Measurements from ENCODE around the gene PAPPA. TPM values are rescaled to one million over a fixed set of nuclear protein-coding genes. Genes with fewer than 3 reads are reported as not detected.

PAPPA gene
- total and polyA plus RNA-seq, 2 of the 8 experiments (the other 6 are each of a cell fraction or from before 2014, with no cell fraction given): 0.18 to 0.63 TPM

DNA sequence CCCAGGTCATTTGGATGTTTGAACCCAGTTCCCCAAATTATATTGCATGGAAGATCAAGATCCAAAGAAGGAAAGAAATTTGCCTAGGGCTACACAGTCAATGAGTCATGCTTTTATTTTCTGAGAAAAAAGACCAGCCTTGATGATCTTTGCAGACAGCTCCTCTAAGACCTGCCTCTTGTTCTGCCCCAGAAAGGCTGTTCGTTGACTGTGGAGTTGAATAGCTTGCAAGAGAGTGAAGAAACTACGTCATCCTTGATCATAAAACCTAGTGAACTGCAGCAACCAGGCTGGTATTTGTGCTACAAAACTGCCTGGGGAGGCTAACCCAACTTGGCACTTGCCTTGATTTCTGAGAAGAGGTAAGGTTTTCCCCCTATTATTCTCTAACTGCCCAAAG, 263.9 kb downstream of the PAPPA start:
- no peak overlapping the region for H3K4me2 ChIP-seq (ENCODE audit: insufficient read depth in 1 of 2, low read depth in 2 of 2, low read length in 2 of 2)
- ChIA-PET CTCF (ENCODE audit: partially characterized antibody) (interaction anchor here (0.7 to 1.2 kb wide), 3 partner anchors 45 to 962 kb away, joined by 3 to 4 read pairs (median 3); no protein-coding TSS in a partner anchor), POLR2A (ENCODE audit: partially characterized antibody) (no interaction called here)
- H2BK20ac ChIP-seq (ENCODE audit: low read length): no peak overlapping the region
- TF ChIP-seq HDAC2 (IDR thresholded peaks at IDR 0.05; ENCODE audit: borderline replicate concordance in 1 of 2, low read depth in 2 of 2, low read length in 2 of 2) (no peak), GABPA (IDR thresholded peaks at IDR 0.05; ENCODE audit: borderline replicate concordance, insufficient read depth, low read length) (no peak), JUND (IDR thresholded peaks at IDR 0.05; ENCODE audit: low read length) (no peak), NRF1 (IDR thresholded peaks at IDR 0.05; ENCODE audit: low read depth, low read length) (no peak), PHF8 (conservative IDR thresholded peaks at IDR 0.05; ENCODE audit: low read depth, low read length) (no peak), RBBP5 (IDR thresholded peaks at IDR 0.05; ENCODE audit: borderline replicate concordance, low read depth, low read length) (no peak), POLR2AphosphoS5 (IDR thresholded peaks at IDR 0.05; ENCODE audit: low read depth, low read length) (no peak)
- TF ChIP-seq, protein P1, sequence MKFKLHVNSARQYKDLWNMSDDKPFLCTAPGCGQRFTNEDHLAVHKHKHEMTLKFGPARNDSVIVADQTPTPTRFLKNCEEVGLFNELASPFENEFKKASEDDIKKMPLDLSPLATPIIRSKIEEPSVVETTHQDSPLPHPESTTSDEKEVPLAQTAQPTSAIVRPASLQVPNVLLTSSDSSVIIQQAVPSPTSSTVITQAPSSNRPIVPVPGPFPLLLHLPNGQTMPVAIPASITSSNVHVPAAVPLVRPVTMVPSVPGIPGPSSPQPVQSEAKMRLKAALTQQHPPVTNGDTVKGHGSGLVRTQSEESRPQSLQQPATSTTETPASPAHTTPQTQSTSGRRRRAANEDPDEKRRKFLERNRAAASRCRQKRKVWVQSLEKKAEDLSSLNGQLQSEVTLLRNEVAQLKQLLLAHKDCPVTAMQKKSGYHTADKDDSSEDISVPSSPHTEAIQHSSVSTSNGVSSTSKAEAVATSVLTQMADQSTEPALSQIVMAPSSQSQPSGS (IDR thresholded peaks at IDR 0.05; ENCODE audit: low read length): no peak
- TF ChIP-seq, protein P2, sequence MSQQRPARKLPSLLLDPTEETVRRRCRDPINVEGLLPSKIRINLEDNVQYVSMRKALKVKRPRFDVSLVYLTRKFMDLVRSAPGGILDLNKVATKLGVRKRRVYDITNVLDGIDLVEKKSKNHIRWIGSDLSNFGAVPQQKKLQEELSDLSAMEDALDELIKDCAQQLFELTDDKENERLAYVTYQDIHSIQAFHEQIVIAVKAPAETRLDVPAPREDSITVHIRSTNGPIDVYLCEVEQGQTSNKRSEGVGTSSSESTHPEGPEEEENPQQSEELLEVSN (IDR thresholded peaks at IDR 0.05): no peak
- no peak overlapping the region for H2BK12ac ChIP-seq (ENCODE audit: low read depth, low read length)
- no peak overlapping the region for H3K56ac ChIP-seq (replicated peaks; ENCODE audit: insufficient read length, low read depth, low read length)
- FAIRE-seq (no peak), DNase-seq (ENCODE audit: low read depth in 1 of 2, low spot score in 2 of 2) (no peak)
- no peak overlapping the region for H3K23ac ChIP-seq (ENCODE audit: insufficient read length)
- no peak overlapping the region for H2AFZ ChIP-seq (ENCODE audit: low read length)
- no peaks in the 10 kb centered on the region for H3K79me2 ChIP-seq (ENCODE audit: control insufficient read depth in 1 of 2, insufficient read depth in 2 of 2, low read length in 2 of 2)
- no peak overlapping the region for H2AK5ac ChIP-seq (ENCODE audit: low read depth, low read length)
- no peak overlapping the region for H3K4me3 ChIP-seq (ENCODE audit: extremely low read depth in 1 of 4, insufficient read depth in 2 of 4, low read depth in 3 of 4, low read length in 4 of 4)
- H3K36me3 ChIP-seq (ENCODE audit: control insufficient read depth in 2 of 4, insufficient read depth in 4 of 4, low read length in 3 of 4): no peaks in the 10 kb centered on the region
- H3K14ac ChIP-seq (ENCODE audit: insufficient read length): no peak overlapping the region
- no peak overlapping the region for H3K18ac ChIP-seq (ENCODE audit: extremely low read depth, low read length)
- H3K23me2 ChIP-seq (ENCODE audit: low read depth, low read length): no peaks in the 10 kb centered on the region
- H3K9ac ChIP-seq (replicated peaks in 1 of 4; ENCODE audit: extremely low read depth in 1 of 4, low read depth in 3 of 4, low read length in 3 of 4): no peak overlapping the region
- no peak overlapping the region for H4K8ac ChIP-seq (ENCODE audit: extremely low read depth, insufficient read depth, low read length)
- H4K5ac ChIP-seq (ENCODE audit: insufficient read length, low read depth, low read length): no peak overlapping the region
- WGBS, 2 experiments (ENCODE audit: extremely low coverage in 1 of 2, insufficient coverage in 1 of 2, insufficient read length in 1 of 2, insufficient replicate concordance in 2 of 2, low coverage in 1 of 2, low lambda C conversion rate in 2 of 2, missing lambda C conversion rate in 1 of 2): 94% methylated on average over 2 of the region's 2 CpGs; no CpG with 5 or more reads in 1 of the 2 experiments
- H3K27ac ChIP-seq (ENCODE audit: low read depth, low read length): no peak overlapping the region
- H3K27me3 ChIP-seq (replicated peaks in 1 of 4; ENCODE audit: control insufficient read depth in 3 of 4, extremely low read depth in 1 of 4, insufficient read depth in 3 of 4, low read length in 3 of 4): no peaks in the 10 kb centered on the region
- H3K9me3 ChIP-seq (ENCODE audit: insufficient read depth in 2 of 2, low read depth in 1 of 2, low read length in 1 of 2): no peaks in the 10 kb centered on the region
- no peak overlapping the region for H3K4ac ChIP-seq (replicated peaks; ENCODE audit: insufficient read length, low read depth, low read length)
- no peaks in the 10 kb centered on the region for H3K79me1 ChIP-seq (ENCODE audit: low read depth, low read length)
- no peak overlapping the region for H2BK15ac ChIP-seq (ENCODE audit: low read length)
- no peak overlapping the region for H2BK120ac ChIP-seq (replicated peaks; ENCODE audit: low read depth, low read length)
- no peaks in the 10 kb centered on the region for H3K4me1 ChIP-seq (replicated peaks in 1 of 4; ENCODE audit: control insufficient read depth in 3 of 4, insufficient read depth in 4 of 4, low read length in 3 of 4)
- no peaks in the 10 kb centered on the region for H4K20me1 ChIP-seq (replicated peaks in 1 of 2; ENCODE audit: control insufficient read depth in 1 of 2, insufficient read depth in 2 of 2, low read length in 2 of 2)
- no peak overlapping the region for H2BK5ac ChIP-seq (ENCODE audit: low read depth, low read length)
- no peak overlapping the region for H4K91ac ChIP-seq (replicated peaks; ENCODE audit: insufficient read length, low read length)

Measured in H1 (cell line).